ENCODE results near the gene CABYR.

GRCh38 chr18:24115628-24116027 lies 23.2 kb upstream of the CABYR start:
- no peak for TF ChIP-seq ZNF407 (CRISPR knock-in tag; IDR thresholded peaks at IDR 0.05; ENCODE audit: not compliant biosample characterization)
- TF ChIP-seq ZNF143 (CRISPR knock-in tag; IDR thresholded peaks at IDR 0.05), result no peak
- no peak for TF ChIP-seq CTCF (CRISPR knock-in tag; IDR thresholded peaks at IDR 0.05)
- TF ChIP-seq SOX6 (IDR thresholded peaks at IDR 0.05), result no peak
- no peak for TF ChIP-seq SOX6 (CRISPR knock-in tag; IDR thresholded peaks at IDR 0.05)
- TF ChIP-seq HINFP (CRISPR knock-in tag; IDR thresholded peaks at IDR 0.05; ENCODE audit: low read depth), result no peak
- no peak for TF ChIP-seq GMEB1 (CRISPR knock-in tag; IDR thresholded peaks at IDR 0.05; ENCODE audit: borderline replicate concordance)
- no peak for TF ChIP-seq ZNF891 (CRISPR knock-in tag; IDR thresholded peaks at IDR 0.05)
- TF ChIP-seq ZNF780A (CRISPR knock-in tag; IDR thresholded peaks at IDR 0.05), result no peak

All from HepG2 (cell line).